GM19395 (cell line): Measurements from ENCODE around the gene MYZAP.

ENCODE experiments used
- ATAC-seq: cut with Tn5 transposase; IDR thresholded peaks from one replicate; pipeline ENCODE4 v1.9.1; 2021; ENCODE audit warnings: mild to moderate bottlenecking, moderate library complexity; ENCODE audit not compliant: unreplicated experiment

MYZAP gene

DNA sequence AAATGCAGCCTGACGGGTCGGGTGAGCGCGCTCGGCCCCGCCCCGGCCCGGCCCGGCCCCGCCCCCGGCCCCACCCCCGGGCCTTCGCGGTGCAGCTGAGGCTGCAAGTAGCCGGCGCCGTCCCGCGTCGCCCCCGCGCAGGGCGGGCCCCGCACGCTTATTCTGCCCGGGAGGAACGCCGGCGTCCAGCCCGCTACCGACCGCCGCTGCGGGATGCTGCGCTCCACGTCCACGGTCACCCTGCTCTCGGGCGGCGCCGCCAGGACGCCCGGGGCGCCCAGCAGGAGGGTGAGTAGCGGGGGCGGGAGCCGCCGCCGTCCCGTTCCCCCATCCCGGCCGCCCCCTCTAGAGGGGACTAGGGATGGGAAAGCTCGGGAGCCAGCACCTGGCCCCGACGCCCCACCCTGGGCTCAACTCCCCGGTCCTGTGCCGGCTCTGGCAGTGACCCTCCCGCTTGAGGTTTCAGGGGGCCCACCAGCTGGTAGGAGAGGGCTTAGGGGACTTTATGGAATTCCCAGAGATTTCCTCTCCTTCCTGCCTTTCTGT lies at the start of gene MYZAP:
Gene MYZAP, plus strand, starts transcription at position 83 of the 546 bp plus-strand sequence. Its CDS starts 131 bp downstream, at position 214.
- no peak for ATAC-seq

- ATAC-seq, result no peak
Measured at GRCh38 chr15:57542505-57542817, 49.2 kb upstream of the MYZAP start.

GRCh38 chr15:57544848-57545480 lies 46.7 kb upstream of the MYZAP start:
- no peak for ATAC-seq

GRCh38 chr15:57545995-57546394 lies 45.7 kb upstream of the MYZAP start:
- no peak for ATAC-seq

- no peak for ATAC-seq
Measured at GRCh38 chr15:57547243-57547755, 44.4 kb upstream of the MYZAP start.

DNA sequence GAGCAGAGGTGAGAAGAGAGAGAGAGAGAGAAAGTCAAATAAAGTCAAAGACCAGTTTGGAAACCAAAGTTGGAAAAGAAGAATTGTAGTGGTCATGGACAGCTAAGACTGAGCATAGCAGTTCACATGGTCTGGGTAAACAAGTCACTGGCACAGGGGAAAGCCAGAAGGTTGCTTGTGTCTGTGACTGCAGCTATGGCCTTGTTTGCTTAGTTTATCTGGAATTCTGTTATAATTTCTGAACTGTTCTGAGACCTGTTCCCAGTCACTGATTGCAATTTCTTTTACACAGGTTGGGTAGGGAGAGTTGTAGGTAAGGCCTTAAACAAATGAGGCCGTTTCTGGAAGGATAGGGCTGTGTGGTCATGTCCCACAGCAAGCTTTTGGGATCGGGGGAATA lies 43.4 kb upstream of the MYZAP start:
- no peak for ATAC-seq

DNA sequence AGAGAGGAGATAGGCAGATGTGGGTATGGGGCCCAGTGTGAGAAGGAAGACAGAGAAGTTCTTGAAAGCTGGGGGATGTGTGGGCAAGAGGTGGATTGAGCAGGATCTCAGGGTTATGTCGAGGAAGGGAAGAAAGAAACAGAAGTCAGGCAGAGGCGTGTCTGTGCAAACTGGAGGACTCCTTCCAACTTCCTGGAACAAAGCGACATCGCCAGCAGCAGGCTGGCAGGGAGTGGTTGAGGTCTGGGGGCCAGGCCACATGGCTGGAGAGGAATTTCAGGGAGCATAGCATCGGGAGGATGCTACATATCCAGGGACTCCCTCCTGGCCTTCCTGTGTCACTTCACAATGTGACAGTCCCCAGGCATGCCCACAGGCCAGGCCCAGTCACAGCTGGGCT lies 42.9 kb upstream of the MYZAP start:
- no peak for ATAC-seq

GRCh38 chr15:57549935-57550334 lies 41.8 kb upstream of the MYZAP start:
- no peak for ATAC-seq

DNA sequence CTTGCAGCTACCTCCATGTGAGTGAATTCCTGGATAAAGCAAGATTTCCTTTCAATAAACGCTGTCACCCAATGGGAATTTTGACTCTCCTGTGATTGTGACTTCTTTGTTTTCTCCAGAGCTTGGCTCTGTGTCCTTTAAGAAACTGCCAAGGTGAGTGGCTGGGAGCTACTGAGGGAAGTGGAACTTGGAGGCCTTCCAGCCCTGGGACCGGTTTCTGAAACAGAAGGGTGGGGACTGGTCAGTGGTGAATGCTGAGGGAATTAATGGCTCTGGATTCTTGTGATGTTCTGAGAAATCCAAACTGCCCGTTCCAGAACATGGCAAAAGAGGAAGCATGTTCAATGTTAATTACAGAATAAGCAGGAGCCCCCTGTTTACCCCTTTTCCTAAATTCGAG lies 41.1 kb upstream of the MYZAP start:
- ATAC-seq, result no peak

GRCh38 chr15:57551715-57552677 lies 39.7 kb upstream of the MYZAP start:
- no peak for ATAC-seq

GRCh38 chr15:57552678-57553334 lies 38.9 kb upstream of the MYZAP start:
- no peak for ATAC-seq

GRCh38 chr15:57553526-57553925 lies 38.2 kb upstream of the MYZAP start:
- no peak for ATAC-seq

DNA sequence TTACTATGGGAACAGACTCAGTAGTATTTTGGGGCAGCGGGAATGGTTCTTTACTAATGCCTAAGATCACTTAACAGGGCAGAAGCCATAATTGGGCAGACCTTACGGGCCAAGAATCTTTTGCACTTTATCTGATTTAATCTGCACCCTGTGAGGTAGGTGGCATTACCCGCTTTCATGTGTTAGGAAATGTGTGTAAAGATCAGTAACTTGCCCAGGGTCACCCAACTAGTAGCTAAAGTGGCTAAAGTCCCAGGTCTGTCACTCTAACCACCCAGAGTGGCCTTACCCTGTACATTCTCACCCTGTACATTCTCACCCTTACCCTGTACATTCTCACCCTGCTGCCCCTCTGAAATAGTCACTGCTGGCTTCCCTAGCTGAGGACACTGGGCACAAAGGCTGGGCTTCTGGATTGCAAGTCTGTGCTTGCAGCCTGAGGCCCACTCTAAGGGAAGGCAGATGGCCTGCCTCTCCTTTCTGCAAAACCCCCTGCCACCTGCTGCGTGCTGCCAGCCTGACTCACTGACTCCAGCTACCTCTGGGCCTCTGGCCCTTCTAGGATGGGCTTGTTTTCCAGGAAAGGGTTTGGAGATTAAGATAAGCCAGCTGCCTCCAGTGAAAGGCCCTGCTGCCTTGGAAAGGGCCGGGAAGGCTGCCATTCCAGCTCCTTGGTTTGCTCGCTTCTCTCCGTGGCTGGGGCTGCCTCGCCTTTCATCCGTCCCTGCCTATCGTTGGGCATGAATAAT lies 37.5 kb upstream of the MYZAP start:
- no peak for ATAC-seq

GRCh38 chr15:57554812-57555179 lies 36.9 kb upstream of the MYZAP start:
- no peak for ATAC-seq

GRCh38 chr15:57555270-57555669 lies 36.4 kb upstream of the MYZAP start:
- ATAC-seq, result no peak

DNA sequence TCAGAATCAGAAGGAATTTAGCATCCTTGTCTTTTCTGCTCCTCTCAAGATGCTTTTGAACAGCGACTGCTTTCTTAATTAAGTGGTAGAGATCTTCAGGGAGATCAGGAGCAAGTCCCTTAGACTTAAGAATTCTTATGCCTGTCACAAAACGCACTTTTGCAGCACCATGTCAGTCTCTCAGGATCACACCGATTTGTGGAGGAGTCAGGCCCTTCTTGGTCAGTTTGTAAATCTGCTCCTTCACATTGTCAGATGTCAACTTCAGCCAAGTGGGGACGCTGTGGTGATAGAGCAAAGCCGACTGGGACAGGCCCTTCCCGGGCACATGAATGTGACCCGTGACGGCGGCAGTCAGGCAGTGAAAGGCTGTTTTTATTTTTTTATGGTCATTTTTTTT lies 35.7 kb upstream of the MYZAP start:
- no peak for ATAC-seq

DNA sequence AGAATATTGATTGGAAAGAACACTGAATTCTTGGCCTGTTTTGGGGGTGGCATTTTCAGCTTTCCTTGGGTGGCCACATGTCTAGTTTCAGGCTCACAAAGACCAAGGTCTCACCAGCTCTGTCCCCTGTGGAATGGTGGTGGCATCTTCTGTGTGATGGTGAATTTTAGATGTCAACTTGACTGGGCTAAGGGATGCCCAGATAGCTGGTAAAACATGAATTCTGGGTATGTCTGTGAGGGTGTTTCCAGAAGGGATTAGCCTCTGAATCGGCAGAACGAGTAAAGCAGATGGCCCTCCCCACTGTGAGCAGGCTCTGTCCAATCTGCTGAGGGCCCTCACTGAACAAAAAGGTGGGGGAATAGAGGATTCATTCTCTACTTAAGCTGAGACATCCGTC lies 34.4 kb upstream of the MYZAP start:
- ATAC-seq, result no peak

DNA sequence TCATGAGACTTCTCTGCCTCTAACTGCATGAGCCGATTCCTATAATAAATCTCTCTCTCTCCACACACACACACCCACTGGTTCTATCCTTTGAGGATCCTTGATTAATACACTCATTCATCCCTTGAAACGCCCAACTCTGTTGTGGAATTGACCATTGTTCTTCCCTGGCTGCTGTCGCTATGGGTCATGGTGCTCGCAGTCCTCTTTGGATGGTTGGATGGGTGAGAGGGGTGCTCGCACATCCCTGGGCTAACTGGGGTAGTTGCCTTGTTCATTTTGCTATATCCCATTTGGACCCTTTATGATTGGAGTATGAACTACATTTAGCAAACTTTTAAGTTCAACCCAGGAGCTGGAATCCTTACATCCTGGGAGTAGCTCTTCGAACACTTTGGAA lies 33.9 kb upstream of the MYZAP start:
- ATAC-seq, result no peak

DNA sequence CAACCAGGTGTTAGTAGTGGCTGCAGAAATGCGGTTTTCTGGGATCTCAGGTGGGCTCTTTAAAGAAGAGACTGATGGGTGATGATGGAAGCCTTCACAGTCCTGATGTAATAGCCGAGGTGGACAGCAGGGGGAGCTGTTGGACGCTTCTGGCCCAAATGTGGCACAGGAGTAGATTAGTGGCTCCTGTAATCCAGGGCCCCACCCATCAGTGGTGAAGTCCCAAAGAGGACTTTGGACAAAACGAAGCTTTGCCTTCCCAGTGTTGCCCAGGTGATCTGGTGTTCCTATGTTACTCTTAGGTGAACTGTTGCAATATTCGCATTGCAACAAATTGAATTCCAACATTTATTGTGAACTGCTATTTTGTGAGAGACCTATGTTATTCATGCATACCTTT lies 31.8 kb upstream of the MYZAP start:
- ATAC-seq, result no peak

DNA sequence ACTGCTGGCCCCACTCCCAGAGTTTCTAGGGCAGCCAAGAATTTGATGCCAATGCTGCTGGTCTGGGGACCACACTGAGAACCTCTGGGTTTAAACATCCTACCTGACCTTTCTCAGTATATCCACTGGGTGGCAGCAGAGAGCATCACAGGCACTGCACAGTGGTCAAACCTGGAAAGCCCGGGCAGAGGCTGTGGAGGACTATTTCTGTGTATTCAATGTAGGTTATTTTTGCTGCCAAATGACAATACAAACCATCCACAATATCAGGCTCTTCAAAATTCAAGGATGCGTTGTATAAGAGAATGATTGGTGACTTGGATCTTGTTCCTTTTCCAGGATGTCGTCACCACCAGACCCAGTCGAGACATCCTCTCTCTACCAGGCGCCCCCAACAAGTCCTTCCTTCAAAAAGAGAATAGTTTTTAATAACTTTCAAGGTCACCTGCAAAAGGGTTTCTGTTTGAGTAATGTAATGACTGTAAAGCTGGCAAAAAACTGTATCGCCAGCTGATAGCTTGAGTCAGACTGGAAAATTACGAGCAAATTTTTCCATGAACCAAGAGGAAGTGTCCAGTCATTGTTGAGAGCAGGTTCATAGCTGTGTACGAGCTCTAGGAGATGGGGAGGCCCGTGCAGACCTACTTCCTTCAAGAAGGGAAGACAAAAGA lies 30.5 kb upstream of the MYZAP start:
- peak; percentile 91 for ATAC-seq
